IMR-90 (cell line): ENCODE measurements around the gene ASB7. TPM values are rescaled to one million over a fixed set of nuclear protein-coding genes. Genes with fewer than 3 reads are reported as not detected.

Experiments
- ATAC-seq: fragments of 200-7000 bp; cut with Tn5 transposase; 2 replicates; pipeline ENCODE4 v1.9.1; 2020; ENCODE audit warnings: low read depth, mild to moderate bottlenecking, moderate library complexity
- BruUV-seq: library from RNA; stranded (reverse); fragments of 400-500 nt; replicated peaks from 2 replicates; lab custom pipeline; 2021; lab: Mats Ljungman, UMichigan
- CTCF ChIA-PET: fragments of 300-600 bp; formaldehyde crosslinking; extraction: SDS; loops from one replicate; lab custom pipeline; 2021; ENCODE audit warnings: antibody characterized with exemption; lab: Yijun Ruan, JAX
- POLR2A ChIA-PET: fragments of 300-600 bp; sonication (Branson Sonifier 250); formaldehyde crosslinking; loops from one replicate; lab custom pipeline; 2022; ENCODE audit warnings: antibody characterized with exemption; ENCODE audit not compliant: unreplicated experiment; lab: Charles Lee
- DNase-seq: peaks from one replicate; pipeline ENCODE4 v3.0.0; 2013
- H2AFZ ChIP-seq: replicated peaks from 2 replicates; pipeline ENCODE3; 2013; ENCODE audit warnings: low read length, mild to moderate bottlenecking; ENCODE audit not compliant: poor library complexity
- H2AK5ac ChIP-seq: 2 replicates; pipeline ENCODE4 v1.6.1; 2013; ENCODE audit warnings: low read depth, low read length, inconsistent platforms
- H2AK9ac ChIP-seq: replicated peaks from 2 replicates; pipeline ENCODE3; 2013; ENCODE audit warnings: mild to moderate bottlenecking, low read depth, low read length, moderate library complexity; ENCODE audit not compliant: poor library complexity
- H2BK120ac ChIP-seq: 2 replicates; pipeline ENCODE4 v1.6.1; 2013; ENCODE audit warnings: low read depth, low read length, inconsistent platforms
- H2BK15ac ChIP-seq: 3 replicates; pipeline ENCODE4 v1.6.1; 2013; ENCODE audit warnings: low read depth, low read length, inconsistent platforms
- H2BK20ac ChIP-seq: 2 replicates; pipeline ENCODE4 v1.6.1; 2013; ENCODE audit warnings: low read depth, mild to moderate bottlenecking, inconsistent platforms, low read length, moderate library complexity
- H2BK5ac ChIP-seq: 2 replicates; pipeline ENCODE4 v1.6.1; 2013; ENCODE audit warnings: mild to moderate bottlenecking, low read depth, low read length, inconsistent platforms; ENCODE audit not compliant: poor library complexity, severe bottlenecking
- H3K14ac ChIP-seq: replicated peaks from 2 replicates; pipeline ENCODE4 v1.6.1; 2013; ENCODE audit warnings: low read depth, low read length, inconsistent platforms
- H3K18ac ChIP-seq: 2 replicates; pipeline ENCODE4 v1.6.1; 2013; ENCODE audit warnings: low read depth, low read length, control low read depth
- H3K23ac ChIP-seq: 2 replicates; pipeline ENCODE4 v1.6.1; 2013; ENCODE audit warnings: low read depth, low read length, inconsistent platforms
- H3K27ac ChIP-seq: 2 replicates; pipeline ENCODE4 v1.5.1; 2013; ENCODE audit warnings: mild to moderate bottlenecking, control low read depth, low read length; ENCODE audit not compliant: insufficient read depth
- H3K27me3 ChIP-seq: 2 replicates; pipeline ENCODE4 v1.6.1; 2013; ENCODE audit warnings: low read length; ENCODE audit not compliant: control insufficient read depth, insufficient read depth
- H3K36me3 ChIP-seq: 2 replicates; pipeline ENCODE4 v1.6.1; 2013; ENCODE audit warnings: low read length, mixed read lengths; ENCODE audit not compliant: control insufficient read depth, insufficient read depth
- H3K4ac ChIP-seq: 2 replicates; pipeline ENCODE4 v1.6.1; 2013; ENCODE audit warnings: low read depth, low read length, inconsistent platforms
- H3K4me1 ChIP-seq: 2 replicates; pipeline ENCODE4 v1.6.1; 2013; ENCODE audit warnings: low read length, mixed read lengths; ENCODE audit not compliant: control insufficient read depth, insufficient read depth
- H3K4me2 ChIP-seq: 2 replicates; pipeline ENCODE4 v1.6.1; 2013; ENCODE audit warnings: low read depth, mild to moderate bottlenecking, control low read depth, low read length, moderate library complexity
- H3K4me3 ChIP-seq: 2 replicates; pipeline ENCODE4 v1.5.1; 2013; ENCODE audit warnings: low read depth, mild to moderate bottlenecking, control low read depth, low read length, moderate library complexity; ENCODE audit not compliant: insufficient read depth
- H3K56ac ChIP-seq: 2 replicates; pipeline ENCODE4 v1.6.1; 2013; ENCODE audit warnings: low read length, inconsistent platforms; ENCODE audit not compliant: insufficient read depth; ENCODE audit errors: extremely low read depth
- H3K79me1 ChIP-seq, 2 experiments: 2 replicates each; pipeline ENCODE4 v1.6.1; 2013; ENCODE audit warnings: low read length in 2 of 2, inconsistent platforms in 1 of 2, low read depth in 1 of 2
- H3K9ac ChIP-seq: 2 replicates; pipeline ENCODE4 v1.6.1; 2013; ENCODE audit warnings: low read depth, low read length, control low read depth
- H3K9me1 ChIP-seq: 2 replicates; pipeline ENCODE4 v1.6.1; 2013; ENCODE audit warnings: low read length, inconsistent platforms; ENCODE audit not compliant: insufficient read depth
- H3K9me3 ChIP-seq: 2 replicates; pipeline ENCODE4 v1.6.1; 2013; ENCODE audit warnings: low read length; ENCODE audit not compliant: control insufficient read depth, insufficient read depth
- H4K20me1 ChIP-seq: 2 replicates; pipeline ENCODE4 v1.6.1; 2013; ENCODE audit warnings: low read length, inconsistent platforms; ENCODE audit not compliant: insufficient read depth
- H4K5ac ChIP-seq: 2 replicates; pipeline ENCODE4 v1.6.1; 2013; ENCODE audit warnings: mild to moderate bottlenecking, low read depth, low read length, control low read depth
- H4K8ac ChIP-seq, 2 experiments: 2 replicates each; pipeline ENCODE4 v1.6.1; 2013; ENCODE audit warnings: low read depth in 2 of 2, low read length in 2 of 2, control low read depth in 1 of 2, inconsistent platforms in 1 of 2
- H4K91ac ChIP-seq: 2 replicates; pipeline ENCODE4 v1.6.1; 2013; ENCODE audit warnings: low read depth, low read length, inconsistent platforms; ENCODE audit not compliant: insufficient read depth
- FOS ChIP-seq: fragments of 150-350 bp; IDR thresholded peaks from 2 replicates; pipeline ENCODE4 v1.6.1; 2016; ENCODE audit warnings: low read depth, low read length
- MXI1 ChIP-seq: IDR thresholded peaks from 2 replicates; pipeline ENCODE4 v1.6.1; 2012; ENCODE audit warnings: low read depth, mild to moderate bottlenecking, low read length, moderate library complexity, borderline replicate concordance
- RAD21 ChIP-seq: IDR thresholded peaks from 2 replicates; pipeline ENCODE4 v1.6.1; 2012; ENCODE audit warnings: low read length, improper control_type of control experiment
- SMC3 ChIP-seq: fragments of 150-350 bp; IDR thresholded peaks from 2 replicates; pipeline ENCODE4 v1.6.1; 2016; ENCODE audit warnings: low read depth, mild to moderate bottlenecking, antibody characterized with exemption, low read length, moderate library complexity
- WGBS, 2 experiments: methylation state at CpG; one replicate each; pipeline versions ENCODE4 v1.1.5 to v1.1.7; 2013; ENCODE audit warnings: missing lambda C conversion rate in 2 of 2; ENCODE audit not compliant: insufficient read length in 1 of 2; ENCODE audit errors: extremely low coverage in 2 of 2; 5-methylcytosine and 5-hydroxymethylcytosine counted together
- dilution Hi-C: fragments of 300-500 bp; cut with HindIII; formaldehyde crosslinking; loops from one replicate; pipeline ENCODE4 v1.14.3; 2018; ENCODE audit warnings: low sequenced_read_pairs; ENCODE audit not compliant: unreplicated experiment
- in situ Hi-C: fragments of 300-500 bp; cut with MboI; formaldehyde crosslinking; loops from 3 replicates; pipeline ENCODE4 v1.14.3; 2019; ENCODE audit warnings: low sequenced_read_pairs, inconsistent platforms, mixed read lengths
- intact Hi-C: fragments of 100-400 bp; cut with micrococcal nuclease; formaldehyde crosslinking; loops from 2 replicates; pipeline ENCODE4 v1.10.0; 2022
- polyA plus RNA-seq, 3 experiments: library from polyadenylated mRNA; depleted of rRNA; stranded (reverse); fragments of >200 nt; gene quantifications; 2 replicates each; pipeline ENCODE4 v1.2.3, GENCODE V29; 2012; ENCODE audit warnings: low replicate concordance in 1 of 3
- total RNA-seq: library from RNA; depleted of rRNA; stranded (reverse); fragments of >200 nt; gene quantifications from 2 replicates; pipeline ENCODE4 v1.2.3, GENCODE V29; 2012
- TF ChIP-seq, protein P1 (sequence below): fragments of 150-350 bp; IDR thresholded peaks from 2 replicates; pipeline ENCODE4 v1.6.1; 2016; ENCODE audit warnings: low read depth, mild to moderate bottlenecking, low read length, moderate library complexity, borderline replicate concordance

The ASB7 gene
- total and polyA plus RNA-seq, 2 of the 4 experiments (the other 2 are of a cell fraction) = 7.7 to 16.7 TPM

DNA sequence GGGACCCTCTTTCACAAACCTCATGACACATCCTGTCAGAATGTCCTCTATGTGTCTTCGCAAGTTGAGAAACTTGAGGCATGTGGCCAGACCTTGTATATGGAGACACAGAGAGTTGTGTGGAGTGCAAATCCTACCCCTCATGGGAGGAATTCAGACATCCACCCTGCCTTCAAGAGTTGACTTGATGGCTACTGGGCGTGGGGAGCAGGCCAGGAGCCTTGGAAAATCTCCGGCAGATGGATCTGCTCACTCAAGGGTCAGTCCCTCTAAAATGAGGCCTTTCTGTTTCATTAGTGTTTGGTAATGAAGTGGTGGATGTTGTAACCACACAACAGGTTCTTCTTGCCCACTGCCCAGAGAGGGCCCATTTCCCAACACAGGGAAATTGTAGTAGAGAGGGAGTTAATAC lies 79.0 kb downstream of the ASB7 start:
- peaks cover 6% of the 10 kb centered on the region for H3K9me1 ChIP-seq
- intact Hi-C loops = no loop called here
- no peak overlapping the region for H3K4me2 ChIP-seq
- H4K91ac ChIP-seq = no peak overlapping the region
- no peaks in the 10 kb centered on the region for H3K4me1 ChIP-seq
- no peaks in the 10 kb centered on the region for H3K79me1 ChIP-seq
- H4K5ac ChIP-seq = no peak overlapping the region
- no peak overlapping the region for H2BK20ac ChIP-seq
- H3K23ac ChIP-seq = no peak overlapping the region
- no CpG with 5 or more reads among the region's 3 CpGs for WGBS, 2 experiments
- BruUV-seq = no TSS peak
- H3K9ac ChIP-seq = no peak overlapping the region
- no peak overlapping the region for H3K56ac ChIP-seq
- H2BK5ac ChIP-seq = no peak overlapping the region
- ChIA-PET CTCF (no interaction called here), POLR2A (no interaction called here)
- no peak overlapping the region for H2AK5ac ChIP-seq
- in situ Hi-C loops = no loop called here
- ATAC-seq = no peak
- H2BK120ac ChIP-seq = no peak overlapping the region
- no peak overlapping the region for H4K8ac ChIP-seq
- H3K14ac ChIP-seq = no peak overlapping the region
- H3K36me3 ChIP-seq = no peaks in the 10 kb centered on the region
- no peak for TF ChIP-seq FOS
- no peak for TF ChIP-seq SMC3
- no peak for TF ChIP-seq RAD21
- TF ChIP-seq MXI1 = no peak
- TF ChIP-seq, protein P1, sequence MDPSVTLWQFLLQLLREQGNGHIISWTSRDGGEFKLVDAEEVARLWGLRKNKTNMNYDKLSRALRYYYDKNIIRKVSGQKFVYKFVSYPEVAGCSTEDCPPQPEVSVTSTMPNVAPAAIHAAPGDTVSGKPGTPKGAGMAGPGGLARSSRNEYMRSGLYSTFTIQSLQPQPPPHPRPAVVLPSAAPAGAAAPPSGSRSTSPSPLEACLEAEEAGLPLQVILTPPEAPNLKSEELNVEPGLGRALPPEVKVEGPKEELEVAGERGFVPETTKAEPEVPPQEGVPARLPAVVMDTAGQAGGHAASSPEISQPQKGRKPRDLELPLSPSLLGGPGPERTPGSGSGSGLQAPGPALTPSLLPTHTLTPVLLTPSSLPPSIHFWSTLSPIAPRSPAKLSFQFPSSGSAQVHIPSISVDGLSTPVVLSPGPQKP = no peak
- no peak overlapping the region; the same call in 2 of the 3 replicates for H2BK15ac ChIP-seq
- H3K18ac ChIP-seq = no peak overlapping the region
- no peak overlapping the region for H3K4ac ChIP-seq
- H2AK9ac ChIP-seq = no peak overlapping the region
- no peaks in the 10 kb centered on the region; the same call in none of the 2 replicates for H3K27me3 ChIP-seq
- H2AFZ ChIP-seq = peak overlapping the region; percentile 25
- dilution Hi-C loops = no loop called here
- H3K4me3 ChIP-seq = no peak overlapping the region
- no peak overlapping the region for H3K27ac ChIP-seq
- DNase-seq = no peak
- no peaks in the 10 kb centered on the region for H4K20me1 ChIP-seq
- H3K9me3 ChIP-seq = no peaks in the 10 kb centered on the region; the same call in 1 of the 2 replicates
